A549 treated with AZD9567 at 1 μM for 4 hours (cell line): ENCODE results near the gene RAC3. TPM values are rescaled to one million over a fixed set of nuclear protein-coding genes. Genes with fewer than 3 reads are reported as not detected.

ENCODE experiments used
- total RNA-seq: library from RNA; stranded (reverse); fragments of 200-300 nt; extraction: Qiagen RNA extraction; gene quantifications from 5 replicates; pipeline ENCODE4 v1.2.3, GENCODE V29; 2022; ENCODE audit not compliant: insufficient read depth

RAC3 gene
- 19.0 to 41.3 TPM (median 38.5 TPM) in 5 replicates for total RNA-seq

GRCh38 chr17:82031303-82031884 is at the start of gene RAC3:
Gene RAC3 (plus strand): TSS chr17:82031678. CDS start chr17:82031762, 84 bp downstream.

GRCh38 chr17:82022310-82022980 is 9.0 kb upstream of the RAC3 start, which contains the start of gene CENPX:
Gene CENPX (minus strand): TSS chr17:82022878. CDS start chr17:82022861, 17 bp downstream.

GRCh38 chr17:82022981-82023446 is 8.5 kb upstream of the RAC3 start, which contains the start of gene LRRC45:
Gene LRRC45 (plus strand): TSS chr17:82023305. CDS start chr17:82023644, 339 bp downstream.

GRCh38 chr17:82037092-82037888 is 5.8 kb downstream of the RAC3 start, which contains the start of gene DCXR:
Gene DCXR (minus strand): TSS chr17:82037697. CDS start chr17:82037682, 15 bp downstream.

GRCh38 chr17:82051776-82052637 is 20.5 kb downstream of the RAC3 start, which contains the start of the genes GPS1 and RFNG:
Gene GPS1 (plus strand): TSS chr17:82051898. CDS start chr17:82051932, 34 bp downstream.
Gene RFNG (minus strand): TSS chr17:82051811. CDS start chr17:82051766, 45 bp downstream.

GRCh38 chr17:82065638-82066303 is 34.3 kb downstream of the RAC3 start, which contains the start of gene DUS1L:
Gene DUS1L (minus strand): TSS chr17:82065804. CDS start chr17:82065059, 745 bp downstream.

Other genes starting within 250 kb of the RAC3 start
- 0.23 to 0.34 TPM (median 0.27 TPM) in 4 of 5 replicates, not detected in the other for gene GCGR, start 227.5 kb upstream of the RAC3 start, total RNA-seq
- 94.0 to 106 TPM (median 105 TPM) in 5 replicates for gene MCRIP1, start 198.4 kb upstream of the RAC3 start, total RNA-seq
- 0.26 to 0.38 TPM (median 0.29 TPM) in 3 of 5 replicates, not detected in the others for gene PPP1R27, start 196.6 kb upstream of the RAC3 start, total RNA-seq
- gene P4HB, start 171.1 kb upstream of the RAC3 start, total RNA-seq: 687 to 859 TPM (median 711 TPM) in 5 replicates
- 554 to 671 TPM (median 613 TPM) in 5 replicates for gene ARHGDIA, start 160.3 kb upstream of the RAC3 start, total RNA-seq
- 198 to 235 TPM (median 220 TPM) in 5 replicates for gene ALYREF, start 140.1 kb upstream of the RAC3 start, total RNA-seq
- 168 to 303 TPM (median 290 TPM) in 5 replicates for gene ANAPC11, start 140.0 kb upstream of the RAC3 start, total RNA-seq
- 0.28 to 0.60 TPM (median 0.49 TPM) in 4 of 5 replicates, not detected in the other for gene NPB, start 129.4 kb upstream of the RAC3 start, total RNA-seq
- 17.3 to 20.1 TPM (median 19.1 TPM) in 5 replicates for gene PCYT2, start 120.3 kb upstream of the RAC3 start, total RNA-seq
- 30.1 to 52.5 TPM (median 49.2 TPM) in 5 replicates for gene SIRT7, start 113.5 kb upstream of the RAC3 start, total RNA-seq
- gene MAFG, start 103.9 kb upstream of the RAC3 start, total RNA-seq: 22.5 to 38.3 TPM (median 33.1 TPM) in 5 replicates
- gene PYCR1, start 94.4 kb upstream of the RAC3 start, total RNA-seq: 80.7 to 124 TPM (median 87.4 TPM) in 5 replicates
- not detected in 5 replicates for gene MYADML2, start 84.4 kb upstream of the RAC3 start, total RNA-seq
- 0.23 to 0.62 TPM (median 0.33 TPM) in 4 of 5 replicates, not detected in the other for gene NOTUM, start 70.5 kb upstream of the RAC3 start, total RNA-seq
- 20.2 to 29.6 TPM (median 27.4 TPM) in 5 replicates for gene ASPSCR1, start 54.0 kb upstream of the RAC3 start, total RNA-seq
- 163 to 207 TPM (median 195 TPM) in 5 replicates for gene CENPX, start 8.8 kb upstream of the RAC3 start, total RNA-seq
- gene LRRC45, start 8.4 kb upstream of the RAC3 start, total RNA-seq: 7.8 to 17.0 TPM (median 14.7 TPM) in 5 replicates
- gene DCXR, start 6.0 kb downstream of the RAC3 start, total RNA-seq: 76.5 to 117 TPM (median 111 TPM) in 5 replicates
- 20.8 to 24.8 TPM (median 24.4 TPM) in 5 replicates for gene RFNG, start 20.1 kb downstream of the RAC3 start, total RNA-seq
- gene GPS1, start 20.2 kb downstream of the RAC3 start, total RNA-seq: 120 to 154 TPM (median 137 TPM) in 5 replicates
- 74.1 to 147 TPM (median 143 TPM) in 5 replicates for gene DUS1L, start 34.1 kb downstream of the RAC3 start, total RNA-seq
- 91.1 to 158 TPM (median 149 TPM) in 5 replicates for gene FASN, start 66.6 kb downstream of the RAC3 start, total RNA-seq
- 8.8 to 30.2 TPM (median 26.3 TPM) in 5 replicates for gene CCDC57, start 181.2 kb downstream of the RAC3 start, total RNA-seq
- 104 to 159 TPM (median 147 TPM) in 5 replicates for gene SLC16A3, start 197.4 kb downstream of the RAC3 start, total RNA-seq
- 169 to 215 TPM (median 206 TPM) in 5 replicates for gene CSNK1D, start 242.0 kb downstream of the RAC3 start, total RNA-seq